Coronary artery (tissue), 2 donors: ENCODE measurements around the gene ST8SIA2.
"Not testable (repeated sequence)": the region's sequence is repeated elsewhere in the genome, so short reads cannot be mapped to it uniquely, and the experiment has no call there.

Experiments used
- DNase-seq: peaks from one replicate; pipeline ENCODE4 v3.0.0-alpha.2; 2017; ENCODE audit warnings: low spot score
- H3K27ac ChIP-seq, 2 donors: fragments of 200-600 bp; sonication (generic); one replicate each; pipeline ENCODE4 v1.5.1; 2016 to 2019
- H3K4me3 ChIP-seq: fragments of 200-600 bp; sonication (generic); 2 replicates; pipeline ENCODE4 v1.5.1; 2016; ENCODE audit warnings: mild to moderate bottlenecking, moderate library complexity
- CTCF ChIP-seq: fragments of 200-600 bp; sonication (generic); IDR thresholded peaks from one replicate; pipeline ENCODE4 v1.5.1; 2019; ENCODE audit warnings: antibody characterized with exemption

ST8SIA2 gene

GRCh38 chr15:92463826-92464225, 70.1 kb downstream of the ST8SIA2 start:
- TF ChIP-seq CTCF: no peak
- Histone ChIP-seq H3K4me3 (no peak overlapping the region), H3K27ac (no peak overlapping the region)
- no peak for DNase-seq

- Histone ChIP-seq H3K4me3 (no peak overlapping the region), H3K27ac (no peak overlapping the region)
- no peak for TF ChIP-seq CTCF
- DNase-seq: no peak
Observed at GRCh38 chr15:92466834-92467233, 73.2 kb downstream of the ST8SIA2 start.

- DNase-seq: no peak
- no peak for TF ChIP-seq CTCF
- Histone ChIP-seq H3K4me3 (no peak overlapping the region), H3K27ac (no peak overlapping the region)
Observed at GRCh38 chr15:92467245-92467644, 73.6 kb downstream of the ST8SIA2 start.

GRCh38 chr15:92468991-92469390, 75.3 kb downstream of the ST8SIA2 start:
- Histone ChIP-seq H3K4me3 (no peak overlapping the region), H3K27ac (no peak overlapping the region)
- TF ChIP-seq CTCF: no peak
- no peak for DNase-seq

GRCh38 chr15:92471288-92471687, 77.6 kb downstream of the ST8SIA2 start:
- no peak overlapping the region for H3K27ac ChIP-seq
- no peak for TF ChIP-seq CTCF
- no peak overlapping the region for H3K4me3 ChIP-seq
- peak; percentile 16 for DNase-seq

GRCh38 chr15:92473756-92474155, 80.1 kb downstream of the ST8SIA2 start:
- peak; percentile 63 for DNase-seq
- Histone ChIP-seq H3K27ac (no peak overlapping the region), H3K4me3 (no peak overlapping the region)
- TF ChIP-seq CTCF: no peak

- not testable (repeated sequence) for DNase-seq, H3K27ac ChIP-seq, H3K4me3 ChIP-seq
Observed at GRCh38 chr15:92479730-92480129, 86.0 kb downstream of the ST8SIA2 start.

- peak; percentile 31 for DNase-seq
- no peak for TF ChIP-seq CTCF
- Histone ChIP-seq H3K4me3 (no peak overlapping the region), H3K27ac (no peak overlapping the region)
Observed at GRCh38 chr15:92480361-92480760, 86.7 kb downstream of the ST8SIA2 start.
